K562 (cell line): Measurements from ENCODE around the gene UGT3A1. TPM values are rescaled to one million over a fixed set of nuclear protein-coding genes. Genes with fewer than 3 reads are reported as not detected.
A peak's percentile ranks its signal among the peaks of the same experiment; 100 is the strongest.

ENCODE experiments used
- ATAC-seq: fragments of 200-7000 bp; cut with Tn5 transposase; 3 replicates; pipeline ENCODE4 v1.9.1; 2020; ENCODE audit warnings: moderate library complexity
- Bru-seq: library from RNA; stranded (reverse); fragments of 400-500 nt; gene quantifications from one replicate; lab custom pipeline; 2021; lab: Mats Ljungman, UMichigan
- BruChase-seq, 2 experiments: library from RNA; stranded (reverse); fragments of 400-500 nt; gene quantifications; one replicate each; lab custom pipeline; 2021; lab: Mats Ljungman, UMichigan
- BruUV-seq: library from RNA; stranded (reverse); fragments of 400-500 nt; replicated peaks from 2 replicates; lab custom pipeline; 2021; lab: Mats Ljungman, UMichigan
- CTCF ChIA-PET: fragments of 300-600 bp; formaldehyde crosslinking; extraction: SDS; loops from one replicate; lab custom pipeline; 2021; ENCODE audit warnings: low intra/inter-chr PET ratio; lab: Yijun Ruan, JAX
- POLR2A ChIA-PET: fragments of 300-600, 350-650 bp; sonication (Branson Sonifier 250); formaldehyde crosslinking; extraction: SDS; loops from one replicate; lab custom pipeline; 2021; ENCODE audit warnings: antibody characterized with exemption, inconsistent platforms; lab: Yijun Ruan, JAX
- DNase-seq, 4 experiments: peaks; one replicate each; pipeline versions ENCODE4 v3.0.0 to v3.0.0-alpha.2; 2011 to 2018; ENCODE audit warnings: low spot score in 3 of 4, mixed read lengths in 3 of 4; ENCODE audit errors: extremely low read depth in 1 of 4
- FAIRE-seq: peaks from 2 replicates; lab custom pipeline; 2011; peaks lifted over from hg19 to GRCh38; lab: Jason Lieb, UNC
- H2AFZ ChIP-seq: 2 replicates; pipeline ENCODE4 v1.6.0; 2011; ENCODE audit warnings: low read depth, low read length, control low read depth, inconsistent platforms
- H3K27ac ChIP-seq: fragments of 200-600 bp; 3 replicates; pipeline ENCODE4 v1.8.0; 2011; ENCODE audit warnings: low read depth, mild to moderate bottlenecking, control low read depth, inconsistent platforms, low read length, moderate library complexity, mixed read lengths; ENCODE audit errors: extremely low read depth
- H3K27me3 ChIP-seq, 2 experiments: fragments of 300-600 bp in 1 of 2; 2 replicates in 1 of 2; 3 replicates in 1 of 2; pipeline versions ENCODE4 v1.6.0 to v1.8.0; 2011; ENCODE audit warnings: inconsistent platforms in 2 of 2, low read length in 2 of 2, mild to moderate bottlenecking in 1 of 2, mixed read lengths in 1 of 2, moderate library complexity in 1 of 2; ENCODE audit not compliant: control insufficient read depth in 2 of 2, insufficient read depth in 2 of 2
- H3K36me3 ChIP-seq: fragments of 300-600 bp; 3 replicates; pipeline ENCODE4 v1.8.0; 2011; ENCODE audit warnings: mild to moderate bottlenecking, low read length, inconsistent platforms; ENCODE audit not compliant: control insufficient read depth, insufficient read depth
- H3K4me1 ChIP-seq, 2 experiments: fragments of 200-600 bp in 1 of 2; replicated peaks in 1 of 2; 2 replicates in 1 of 2; 3 replicates in 1 of 2; pipeline versions ENCODE4 v1.5.1 to v1.8.0; 2011; ENCODE audit warnings: inconsistent platforms in 2 of 2, low read length in 2 of 2, mild to moderate bottlenecking in 1 of 2, mixed read lengths in 1 of 2, moderate library complexity in 1 of 2; ENCODE audit not compliant: control insufficient read depth in 2 of 2, insufficient read depth in 2 of 2
- H3K4me2 ChIP-seq: 2 replicates; pipeline ENCODE4 v1.6.1; 2011; ENCODE audit warnings: low read length, control low read depth, inconsistent platforms, mixed read lengths; ENCODE audit not compliant: insufficient read depth
- H3K4me3 ChIP-seq: fragments of 200-600 bp; sonication (generic), shearing (Covaris generic); 2 replicates; pipeline ENCODE4 v1.5.1; 2016; ENCODE audit warnings: control low read depth, inconsistent platforms
- H3K79me2 ChIP-seq: fragments of 200-600 bp; 3 replicates; pipeline ENCODE4 v1.8.0; 2011; ENCODE audit warnings: low read length, inconsistent platforms; ENCODE audit not compliant: control insufficient read depth, insufficient read depth
- H3K9ac ChIP-seq, 2 experiments: 2 replicates each; pipeline versions ENCODE4 v1.6.0 to v1.6.1; 2011; ENCODE audit warnings: low read depth in 2 of 2, low read length in 2 of 2, control low read depth in 1 of 2, inconsistent platforms in 1 of 2, mild to moderate bottlenecking in 1 of 2, mixed read lengths in 1 of 2; ENCODE audit not compliant: insufficient read depth in 1 of 2
- H3K9me1 ChIP-seq: one replicate; pipeline ENCODE4 v1.6.0; 2011; ENCODE audit warnings: inconsistent platforms, mild to moderate bottlenecking, low read length, moderate library complexity; ENCODE audit not compliant: control insufficient read depth, insufficient read depth
- H3K9me3 ChIP-seq: replicated peaks from 2 replicates; pipeline ENCODE4 v1.5.1; 2011; ENCODE audit warnings: low read depth, low read length, inconsistent platforms; ENCODE audit not compliant: control insufficient read depth, insufficient read depth
- H4K20me1 ChIP-seq: replicated peaks from 2 replicates; pipeline ENCODE4 v1.6.1; 2011; ENCODE audit warnings: low read length, inconsistent platforms, mixed read lengths; ENCODE audit not compliant: control insufficient read depth, insufficient read depth
- HIVEP1 ChIP-seq: fragments of 250-450 bp; sonication (Bioruptor Pico); IDR thresholded peaks from 2 replicates; pipeline ENCODE4 v1.4.0; 2020; ENCODE audit warnings: mild to moderate bottlenecking
- RBM39 ChIP-seq: fragments of 200-400 bp; formaldehyde crosslinking; optimal IDR thresholded peaks from 2 replicates; pipeline ENCODE3; 2018; ENCODE audit warnings: low read depth, low read length
- WGBS: fragments of 100-300 bp; shearing (Covaris generic); methylation state at CpG from one replicate; pipeline ENCODE4 v1.1.6; 2016; ENCODE audit warnings: low coverage, mixed read lengths; ENCODE audit not compliant: insufficient coverage; ENCODE audit errors: missing lambda C conversion rate; 5-methylcytosine and 5-hydroxymethylcytosine counted together
- in situ Hi-C: fragments of 300-500 bp; cut with MboI; formaldehyde crosslinking; loops from 4 replicates; pipeline ENCODE4 v1.15.0; 2018; ENCODE audit warnings: inconsistent platforms, mixed read lengths
- intact Hi-C: fragments of 100-400 bp; cut with micrococcal nuclease; formaldehyde crosslinking; loops from 2 replicates; pipeline ENCODE4 v1.14.2; 2022
- long read RNA-seq, 3 experiments: library from polyadenylated mRNA in 2 of 3; library from RNA in 1 of 3; unstranded in 2 of 3; stranded (forward) in 1 of 3; transcript quantifications; one replicate each; pipeline ENCODE4 v2.0.0, GENCODE V29; 2019 to 2022
- polyA minus RNA-seq, 3 experiments: library from RNA; depleted of rRNA, polyadenylated mRNA; stranded (reverse); fragments of >200 nt; gene quantifications; 2 replicates each; pipeline ENCODE4 v1.2.3, GENCODE V29; 2011
- polyA plus RNA-seq, 8 experiments: library from polyadenylated mRNA; depleted of rRNA in 4 of 8; stranded (reverse) in 5 of 8; unstranded in 3 of 8; fragments of >200 nt; fragmentation: Nextera tagmentation in 2 of 8; fragmentation: Illumina TruSeq in 1 of 8; extraction: Ambion mirVana in 2 of 8; extraction: Trizol in 1 of 8; gene quantifications; 2 replicates each; pipeline versions ENCODE4 v1.2.1 to v1.2.3, GENCODE V29; 2011 to 2014; ENCODE audit warnings: inconsistent platforms in 1 of 8, missing spikeins in 1 of 8
- total RNA-seq, 7 experiments: library from RNA; depleted of rRNA in 6 of 7; stranded (reverse); fragments of >200 nt in 6 of 7; fragmentation: Illumina TruSeq in 2 of 7; extraction: Trizol in 2 of 7; gene quantifications; 2 replicates each; pipeline versions ENCODE4 v1.2.1 to v1.2.3, GENCODE V29; 2011 to 2021; ENCODE audit warnings: low replicate concordance in 1 of 7

The UGT3A1 gene
- not detected in 2 replicates for total RNA-seq (2011; cell fraction: chromatin; rRNA removed; ENCODE audit: low replicate concordance)
- not detected in 2 replicates for total RNA-seq (2011; cell fraction: nucleolus; rRNA removed)
- total RNA-seq (2011; cell fraction: nucleoplasm; rRNA removed), result not detected in 2 replicates
- not detected in 2 replicates for total RNA-seq (2014; rRNA removed)
- total RNA-seq (2014; rRNA removed; fragmentation: Illumina TruSeq; extraction: Trizol), result not detected in 2 replicates
- total RNA-seq (2015; rRNA removed; fragmentation: Illumina TruSeq; extraction: Trizol), result not detected in 2 replicates
- not detected in 2 replicates for total RNA-seq (2021)
- not detected in 2 replicates for polyA plus RNA-seq (2011; rRNA removed)
- not detected in 2 replicates for polyA plus RNA-seq (2011; cell fraction: cytosol; rRNA removed)
- not detected in 2 replicates for polyA plus RNA-seq (2011; cell fraction: nucleus; rRNA removed)
- polyA plus RNA-seq (2012), result not detected in 2 replicates
- not detected in 2 replicates for polyA plus RNA-seq (2014; fragmentation: Illumina TruSeq; extraction: Trizol)
- polyA plus RNA-seq (2014; fragmentation: Nextera tagmentation; extraction: Ambion mirVana), result not detected
- not detected in 2 replicates for polyA plus RNA-seq (2014; rRNA removed)
- not detected in 2 replicates for polyA minus RNA-seq (2011; rRNA and poly(A)+ RNA removed)
- polyA minus RNA-seq (2011; cell fraction: cytosol; rRNA and poly(A)+ RNA removed), result not detected in 2 replicates
- polyA minus RNA-seq (2011; cell fraction: nucleus; rRNA and poly(A)+ RNA removed), result not detected in 2 replicates
- not detected for Bru-seq, nascent RNA
- not detected for BruChase-seq, experiment 1, labeled RNA remaining after a 2-hour chase
- percentile 2 among the genes with signal in this experiment for BruChase-seq, experiment 2, labeled RNA remaining after a 6-hour chase
- long read RNA-seq, experiment 1, result 0 reads
- long read RNA-seq, experiment 2, result 0 reads
- long read RNA-seq, experiment 3, result 0 reads

- DNase-seq (no peak), FAIRE-seq (no peak), ATAC-seq (no peak; the same call in 2 of the 3 replicates)
- Histone ChIP-seq H3K4me2 (no peak within 1 kb of the TSS), H4K20me1 (no peaks in the 10 kb centered on the region), H3K9me1 (no peaks in the 10 kb centered on the region), H3K36me3 (no peaks in the 10 kb centered on the region), H3K4me1 (no peaks in the 10 kb centered on the region), H3K9ac (no peak within 1 kb of the TSS), H2AFZ (no peak within 1 kb of the TSS), H3K9me3 (no peaks in the 10 kb centered on the region), H3K27me3 (peaks cover 5 to 13% of the 10 kb centered on the region in 2 experiments; a peak in 4 of 5 replicates), H3K27ac (no peak within 1 kb of the TSS), H3K79me2 (no peaks in the 10 kb centered on the region), H3K4me3 (no peak within 1 kb of the TSS)
- intact Hi-C loops (no loop called here), in situ Hi-C loops (no loop called here)
- WGBS, result 2% methylated on average over 25 of the region's 25 CpGs
- no TSS peak for BruUV-seq
- ChIA-PET POLR2A (no interaction called here), CTCF (interaction anchor here (0.6 kb wide), 1 partner anchor 103 kb away, joined by 5 read pairs; no protein-coding TSS in a partner anchor)
- TF ChIP-seq HIVEP1 (CRISPR knock-in tag) (no peak), RBM39 (no peak)
Observed at GRCh38 chr5:35990941-35991611, at the start of gene UGT3A1. Gene UGT3A1 (minus strand): TSS chr5:35991390. CDS start chr5:35991240, 150 bp downstream.
